Adrenal gland (tissue), 12 donors: ENCODE data around the gene DOK6. TPM values are rescaled to one million over a fixed set of nuclear protein-coding genes. Genes with fewer than 3 reads are reported as not detected.

Experiments used
- DNase-seq, 7 donors: peaks; one replicate each; pipeline ENCODE4 v3.0.0-alpha.2; 2019 to 2020
- H3K27ac ChIP-seq, 5 donors: fragments of 200-600 bp; sonication (generic) in 4 of 5; 1 replicate in 3 of 5; 2 replicates in 2 of 5; pipeline versions ENCODE4 v1.5.1 to v1.8.0; 2016 to 2020; ENCODE audit warnings: mild to moderate bottlenecking in 1 of 5
- H3K27me3 ChIP-seq: fragments of 200-600 bp; 2 replicates; pipeline ENCODE4 v1.8.0; 2021
- H3K36me3 ChIP-seq, 2 donors: fragments of 200-600 bp; replicated peaks in 1 of 2; 1 replicate in 1 of 2; 2 replicates in 1 of 2; pipeline versions ENCODE4 v1.5.1 to v1.8.0; 2018 to 2022
- H3K4me1 ChIP-seq, 2 donors: fragments of 200-600 bp; replicated peaks in 1 of 2; 1 replicate in 1 of 2; 2 replicates in 1 of 2; pipeline versions ENCODE4 v1.5.1 to v1.8.0; 2018 to 2021
- H3K4me3 ChIP-seq, 4 donors: fragments of 200-600 bp; sonication (generic) in 3 of 4; one replicate each; pipeline ENCODE4 v1.5.1; 2016 to 2018
- H3K9me3 ChIP-seq, 3 donors: fragments of 200-600 bp; sonication (generic) in 1 of 3; replicated peaks in 1 of 3; 1 replicate in 2 of 3; 2 replicates in 1 of 3; pipeline versions ENCODE4 v1.5.1 to v1.8.0; 2016 to 2021
- CTCF ChIP-seq, 6 experiments: fragments of 450-650 bp in 4 of 6; fragments of 200-600 bp in 2 of 6; sonication (generic) in 1 of 6; IDR thresholded peaks; 1 replicate in 5 of 6; 2 replicates in 1 of 6; pipeline versions ENCODE4 v1.5.1 to v1.8.0; 2016 to 2021; ENCODE audit warnings: antibody characterized with exemption in 6 of 6, mild to moderate bottlenecking in 2 of 6, moderate library complexity in 1 of 6
- POLR2A ChIP-seq, 2 donors: fragments of 450-650 bp; IDR thresholded peaks; one replicate each; pipeline ENCODE4 v1.6.1; 2017; ENCODE audit warnings: antibody characterized with exemption in 2 of 2, mild to moderate bottlenecking in 2 of 2, moderate library complexity in 1 of 2
- WGBS, 4 donors: extraction: QIAGEN DNeasy Blood & Tissue Kit in 2 of 4; methylation state at CpG; one replicate each; pipeline versions ENCODE4 v1.1.5 to v1.1.7; 2013 to 2017; 5-methylcytosine and 5-hydroxymethylcytosine counted together
- intact Hi-C, 2 donors: fragments of 100-400 bp; cut with DNase I; formaldehyde crosslinking; loops; one replicate each; pipeline versions ENCODE4 v1.14.1 to v1.15.0; 2022 to 2023
- polyA plus RNA-seq, 3 donors: library from polyadenylated mRNA; stranded (reverse); fragments of 200-250 nt in 2 of 3; fragments of 350-450 nt in 1 of 3; fragmentation: Illumina TruSeq in 1 of 3; extraction: RNeasy Lipid Tissue Mini Kit (QIAGEN cat#74804) in 1 of 3; gene quantifications; one replicate each; pipeline ENCODE4 v1.2.3, GENCODE V29; 2013 to 2014
- total RNA-seq, 9 donors: library from RNA; depleted of rRNA in 4 of 9; stranded (reverse); fragments of >200 nt in 4 of 9; fragments of 120-200 nt in 1 of 9; fragmentation: NEBNext Ultra II Directional in 1 of 9; extraction: Animal tissue kit (Norgen Biotek cat#: 25700) in 1 of 9; gene quantifications; one replicate each; pipeline versions ENCODE4 v1.1.0 to v1.2.4, GENCODE V29; 2013 to 2023
- donor health status: healthy with polysubstance abuse.
- donor health status: Bipolar disorder and iron deficiency.
- donor health status: DM: yes; HTN: yes; CAD: no.
- donor health status: DM: no; HTN: no; CAD: no.
- donor health status: DM: no; HTN: no; CAD: no.
- donor health status: DM: yes; HTN: yes; CAD: no.

Gene DOK6
- total and polyA plus RNA-seq, 12 donors: 0.24 to 4.5 (median 0.76) TPM

GRCh38 chr18:69697689-69698088, 297.0 kb downstream of the DOK6 start:
- 88 to 92% (median 91%) methylated on average over 3 of the region's 3 CpGs for WGBS, 4 donors
- no peaks in the 10 kb centered on the region for H3K36me3 ChIP-seq

GRCh38 chr18:69701305-69701704, 300.6 kb downstream of the DOK6 start:
- intact Hi-C loops: no loop called here
- H3K36me3 ChIP-seq: no peaks in the 10 kb centered on the region
- no peaks in the 10 kb centered on the region for H3K4me1 ChIP-seq
- TF ChIP-seq CTCF (IDR thresholded peaks at IDR 0.05) (no peak), POLR2A (IDR thresholded peaks at IDR 0.05) (no peak)
- DNase-seq: no peak
- H3K4me3 ChIP-seq: no peak overlapping the region
- H3K9me3 ChIP-seq: no peaks in the 10 kb centered on the region
- H3K27me3 ChIP-seq: no peaks in the 10 kb centered on the region
- no peak overlapping the region for H3K27ac ChIP-seq
- 70 to 82% (median 76%) methylated on average over 2 of the region's 2 CpGs for WGBS, 4 donors

More at GRCh38 chr18:69697689-69698088, 297.0 kb downstream of the DOK6 start:
- TF ChIP-seq CTCF (IDR thresholded peaks at IDR 0.05): no peak
- TF ChIP-seq POLR2A (IDR thresholded peaks at IDR 0.05): no peak
- intact Hi-C loops: no loop called here
- no peaks in the 10 kb centered on the region for H3K4me1 ChIP-seq
- no peaks in the 10 kb centered on the region for H3K27me3 ChIP-seq
- H3K27ac ChIP-seq: no peak overlapping the region
- H3K4me3 ChIP-seq: no peak overlapping the region
- no peak for DNase-seq
- H3K9me3 ChIP-seq: no peaks in the 10 kb centered on the region

- intact Hi-C loops: no loop called here
- no peaks in the 10 kb centered on the region for H3K9me3 ChIP-seq
- H3K36me3 ChIP-seq: no peaks in the 10 kb centered on the region
- no peak for TF ChIP-seq CTCF (IDR thresholded peaks at IDR 0.05)
- no peak for TF ChIP-seq POLR2A (IDR thresholded peaks at IDR 0.05)
- no peaks in the 10 kb centered on the region for H3K4me1 ChIP-seq
- DNase-seq: no peak
- H3K27ac ChIP-seq: no peak overlapping the region
- no peaks in the 10 kb centered on the region for H3K27me3 ChIP-seq
- H3K4me3 ChIP-seq: no peak overlapping the region
Observed at GRCh38 chr18:69703461-69703860, 302.8 kb downstream of the DOK6 start.

GRCh38 chr18:69705987-69706386, 305.3 kb downstream of the DOK6 start:
- no peak for DNase-seq
- Histone ChIP-seq H3K27ac (no peak overlapping the region), H3K36me3 (no peaks in the 10 kb centered on the region), H3K4me3 (no peak overlapping the region), H3K9me3 (no peaks in the 10 kb centered on the region), H3K27me3 (no peaks in the 10 kb centered on the region), H3K4me1 (no peaks in the 10 kb centered on the region)
- TF ChIP-seq POLR2A (IDR thresholded peaks at IDR 0.05) (no peak), CTCF (IDR thresholded peaks at IDR 0.05) (no peak)
- WGBS, 4 donors: 47 to 60% (median 49%) methylated on average over 2 of the region's 2 CpGs
- intact Hi-C loops: no loop called here
